Subcutaneous adipose tissue (tissue), 4 donors: ENCODE measurements around the gene HS1BP3. TPM values are rescaled to one million over a fixed set of nuclear protein-coding genes. Genes with fewer than 3 reads are reported as not detected.

Source experiments
- CTCF ChIP-seq: fragments of 450-650 bp; IDR thresholded peaks from one replicate; pipeline ENCODE4 v1.5.1; 2016; ENCODE audit warnings: low read depth, mild to moderate bottlenecking, control low read depth, antibody characterized with exemption, moderate library complexity
- total RNA-seq, 4 donors: library from RNA; depleted of rRNA; stranded (reverse); fragments of >200 nt; gene quantifications; one replicate each; pipeline ENCODE4 v1.1.0, GENCODE V29; 2016

The HS1BP3 gene
- total RNA-seq, 4 donors from 2014 or later: 12.6 to 37.6 (median 34.7) TPM

GRCh38 chr2:20580690-20581437, 70.0 kb downstream of the HS1BP3 start:
- TF ChIP-seq CTCF: no peak

- no peak for TF ChIP-seq CTCF
Measured at GRCh38 chr2:20579866-20580265, 71.0 kb downstream of the HS1BP3 start.

GRCh38 chr2:20578895-20579825, 71.7 kb downstream of the HS1BP3 start:
- TF ChIP-seq CTCF: no peak

GRCh38 chr2:20578266-20578894, 72.5 kb downstream of the HS1BP3 start:
- TF ChIP-seq CTCF: no peak

- TF ChIP-seq CTCF: no peak
Measured at GRCh38 chr2:20577495-20578235, 73.2 kb downstream of the HS1BP3 start.

GRCh38 chr2:20576598-20577115, 74.2 kb downstream of the HS1BP3 start:
- TF ChIP-seq CTCF: no peak
